ENCODE measurements around the gene CD46.

The CD46 gene

GRCh38 chr1:207806531-207807325 lies 54.9 kb downstream of the CD46 start:
- H3K4me3 ChIP-seq (replicated peaks; ENCODE audit: low read depth, low read length) = no peak overlapping the region

GRCh38 chr1:207807326-207807689 lies 55.5 kb downstream of the CD46 start:
- H3K4me3 ChIP-seq (replicated peaks; ENCODE audit: low read depth, low read length) = no peak overlapping the region
- DNase-seq (ENCODE audit: extremely low read depth, insufficient read length) = no peak
- H3K27me3 ChIP-seq (replicated peaks; ENCODE audit: control insufficient read depth, insufficient read depth, low read length) = no peaks in the 10 kb centered on the region
- H3K36me3 ChIP-seq (ENCODE audit: control insufficient read depth, insufficient read depth, low read length) = peaks cover 68% of the 10 kb centered on the region
- no peak for TF ChIP-seq CTCF (IDR thresholded peaks at IDR 0.05; ENCODE audit: insufficient read depth, low read length, poor library complexity, severe bottlenecking)

More at GRCh38 chr1:207806531-207807325, 54.9 kb downstream of the CD46 start:
- Histone ChIP-seq H3K36me3 (ENCODE audit: control insufficient read depth, insufficient read depth, low read length) (peaks cover 65% of the 10 kb centered on the region), H3K27me3 (replicated peaks; ENCODE audit: control insufficient read depth, insufficient read depth, low read length) (no peaks in the 10 kb centered on the region)
- no peak for DNase-seq (ENCODE audit: extremely low read depth, insufficient read length)
- no peak for TF ChIP-seq CTCF (IDR thresholded peaks at IDR 0.05; ENCODE audit: insufficient read depth, low read length, poor library complexity, severe bottlenecking)

- peaks cover 71% of the 10 kb centered on the region for H3K36me3 ChIP-seq (ENCODE audit: control insufficient read depth, insufficient read depth, low read length)
- no peak for DNase-seq (ENCODE audit: extremely low read depth, insufficient read length)
- TF ChIP-seq CTCF (IDR thresholded peaks at IDR 0.05; ENCODE audit: insufficient read depth, low read length, poor library complexity, severe bottlenecking) = no peak
- no peaks in the 10 kb centered on the region for H3K27me3 ChIP-seq (replicated peaks; ENCODE audit: control insufficient read depth, insufficient read depth, low read length)
- H3K4me3 ChIP-seq (replicated peaks; ENCODE audit: low read depth, low read length) = no peak overlapping the region
Observed at GRCh38 chr1:207807690-207808321, 56.0 kb downstream of the CD46 start.

GRCh38 chr1:207808322-207808705 lies 56.5 kb downstream of the CD46 start:
- Histone ChIP-seq H3K4me3 (replicated peaks; ENCODE audit: low read depth, low read length) (no peak overlapping the region), H3K27me3 (replicated peaks; ENCODE audit: control insufficient read depth, insufficient read depth, low read length) (no peaks in the 10 kb centered on the region), H3K36me3 (ENCODE audit: control insufficient read depth, insufficient read depth, low read length) (peaks cover 73% of the 10 kb centered on the region)
- TF ChIP-seq CTCF (IDR thresholded peaks at IDR 0.05; ENCODE audit: insufficient read depth, low read length, poor library complexity, severe bottlenecking) = no peak
- DNase-seq (ENCODE audit: extremely low read depth, insufficient read length) = no peak

- Histone ChIP-seq H3K4me3 (replicated peaks; ENCODE audit: low read depth, low read length) (no peak overlapping the region), H3K27me3 (replicated peaks; ENCODE audit: control insufficient read depth, insufficient read depth, low read length) (no peaks in the 10 kb centered on the region), H3K36me3 (ENCODE audit: control insufficient read depth, insufficient read depth, low read length) (peaks cover 76% of the 10 kb centered on the region)
- DNase-seq (ENCODE audit: extremely low read depth, insufficient read length) = no peak
- TF ChIP-seq CTCF (IDR thresholded peaks at IDR 0.05; ENCODE audit: insufficient read depth, low read length, poor library complexity, severe bottlenecking) = no peak
Observed at GRCh38 chr1:207808911-207809555, 57.2 kb downstream of the CD46 start.
